ENCODE data around the gene OSBPL3. TPM values are rescaled to one million over a fixed set of nuclear protein-coding genes. Genes with fewer than 3 reads are reported as not detected.

Gene OSBPL3
- total RNA-seq, 1 experiment from 2014 or later, result 9.2 TPM

DNA sequence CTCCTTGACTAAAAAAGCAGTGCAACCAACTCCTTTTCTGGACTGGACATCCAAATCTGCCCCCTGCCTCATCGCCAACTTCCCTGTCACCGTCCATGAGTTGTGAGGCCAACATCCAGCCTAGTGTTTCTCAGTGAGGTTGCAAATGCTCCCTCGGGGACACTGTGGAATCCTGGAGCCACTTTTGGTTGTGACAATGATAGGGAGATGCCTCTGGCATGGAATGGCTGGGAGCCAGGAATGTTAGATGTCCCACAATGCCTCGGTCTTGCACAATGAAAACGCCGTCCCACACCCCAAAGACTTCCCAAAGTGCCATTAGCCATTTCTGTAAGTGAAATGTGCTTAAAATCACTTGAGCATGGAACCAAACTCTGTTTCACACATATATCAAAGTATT, 105.2 kb downstream of the OSBPL3 start:
- POLR2A ChIA-PET, result no interaction called here
- in situ Hi-C loops (cut with HindIII; ENCODE audit: low pct_unique_long_range_greater_than_20kb, low sequenced_read_pairs) (no loop called here), intact Hi-C loops (cut with micrococcal nuclease; ENCODE audit: unreplicated experiment) (no loop called here)
- DNase-seq (ENCODE audit: low read depth, low spot score), result no peak
- H3K36me3 ChIP-seq (ENCODE audit: control insufficient read depth, insufficient read depth, low read length), result no peaks in the 10 kb centered on the region
- no TSS peak for BruUV-seq (replicated peaks)
- no peaks in the 10 kb centered on the region for H3K9me3 ChIP-seq (ENCODE audit: control insufficient read depth, insufficient read depth, low read depth, low read length)
- CTCF ChIA-PET, result no interaction called here
- H3K27ac ChIP-seq (ENCODE audit: low read length), result no peak overlapping the region
- ATAC-seq, result no peak
- H3K27me3 ChIP-seq (ENCODE audit: control insufficient read depth, insufficient read depth, low read length), result no peaks in the 10 kb centered on the region
- H3K4me1 ChIP-seq (ENCODE audit: control insufficient read depth, insufficient read depth, low read length), result no peaks in the 10 kb centered on the region
- no peak for TF ChIP-seq POLR2AphosphoS5 (IDR thresholded peaks at IDR 0.05; ENCODE audit: low read depth, low read length)
- no peak for TF ChIP-seq TCF7L2 (IDR thresholded peaks at IDR 0.05; ENCODE audit: low read depth, low read length)
- no peak for TF ChIP-seq SIN3A (IDR thresholded peaks at IDR 0.05; ENCODE audit: borderline replicate concordance, insufficient read depth, low read depth, low read length)
- TF ChIP-seq, protein P1, sequence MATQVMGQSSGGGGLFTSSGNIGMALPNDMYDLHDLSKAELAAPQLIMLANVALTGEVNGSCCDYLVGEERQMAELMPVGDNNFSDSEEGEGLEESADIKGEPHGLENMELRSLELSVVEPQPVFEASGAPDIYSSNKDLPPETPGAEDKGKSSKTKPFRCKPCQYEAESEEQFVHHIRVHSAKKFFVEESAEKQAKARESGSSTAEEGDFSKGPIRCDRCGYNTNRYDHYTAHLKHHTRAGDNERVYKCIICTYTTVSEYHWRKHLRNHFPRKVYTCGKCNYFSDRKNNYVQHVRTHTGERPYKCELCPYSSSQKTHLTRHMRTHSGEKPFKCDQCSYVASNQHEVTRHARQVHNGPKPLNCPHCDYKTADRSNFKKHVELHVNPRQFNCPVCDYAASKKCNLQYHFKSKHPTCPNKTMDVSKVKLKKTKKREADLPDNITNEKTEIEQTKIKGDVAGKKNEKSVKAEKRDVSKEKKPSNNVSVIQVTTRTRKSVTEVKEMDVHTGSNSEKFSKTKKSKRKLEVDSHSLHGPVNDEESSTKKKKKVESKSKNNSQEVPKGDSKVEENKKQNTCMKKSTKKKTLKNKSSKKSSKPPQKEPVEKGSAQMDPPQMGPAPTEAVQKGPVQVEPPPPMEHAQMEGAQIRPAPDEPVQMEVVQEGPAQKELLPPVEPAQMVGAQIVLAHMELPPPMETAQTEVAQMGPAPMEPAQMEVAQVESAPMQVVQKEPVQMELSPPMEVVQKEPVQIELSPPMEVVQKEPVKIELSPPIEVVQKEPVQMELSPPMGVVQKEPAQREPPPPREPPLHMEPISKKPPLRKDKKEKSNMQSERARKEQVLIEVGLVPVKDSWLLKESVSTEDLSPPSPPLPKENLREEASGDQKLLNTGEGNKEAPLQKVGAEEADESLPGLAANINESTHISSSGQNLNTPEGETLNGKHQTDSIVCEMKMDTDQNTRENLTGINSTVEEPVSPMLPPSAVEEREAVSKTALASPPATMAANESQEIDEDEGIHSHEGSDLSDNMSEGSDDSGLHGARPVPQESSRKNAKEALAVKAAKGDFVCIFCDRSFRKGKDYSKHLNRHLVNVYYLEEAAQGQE (IDR thresholded peaks at IDR 0.05; ENCODE audit: insufficient read depth in 1 of 2, low read depth in 2 of 2, low read length in 1 of 2), result no peak
- TF ChIP-seq, protein P2, sequence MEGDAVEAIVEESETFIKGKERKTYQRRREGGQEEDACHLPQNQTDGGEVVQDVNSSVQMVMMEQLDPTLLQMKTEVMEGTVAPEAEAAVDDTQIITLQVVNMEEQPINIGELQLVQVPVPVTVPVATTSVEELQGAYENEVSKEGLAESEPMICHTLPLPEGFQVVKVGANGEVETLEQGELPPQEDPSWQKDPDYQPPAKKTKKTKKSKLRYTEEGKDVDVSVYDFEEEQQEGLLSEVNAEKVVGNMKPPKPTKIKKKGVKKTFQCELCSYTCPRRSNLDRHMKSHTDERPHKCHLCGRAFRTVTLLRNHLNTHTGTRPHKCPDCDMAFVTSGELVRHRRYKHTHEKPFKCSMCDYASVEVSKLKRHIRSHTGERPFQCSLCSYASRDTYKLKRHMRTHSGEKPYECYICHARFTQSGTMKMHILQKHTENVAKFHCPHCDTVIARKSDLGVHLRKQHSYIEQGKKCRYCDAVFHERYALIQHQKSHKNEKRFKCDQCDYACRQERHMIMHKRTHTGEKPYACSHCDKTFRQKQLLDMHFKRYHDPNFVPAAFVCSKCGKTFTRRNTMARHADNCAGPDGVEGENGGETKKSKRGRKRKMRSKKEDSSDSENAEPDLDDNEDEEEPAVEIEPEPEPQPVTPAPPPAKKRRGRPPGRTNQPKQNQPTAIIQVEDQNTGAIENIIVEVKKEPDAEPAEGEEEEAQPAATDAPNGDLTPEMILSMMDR (IDR thresholded peaks at IDR 0.05), result no peak
- H3K4me3 ChIP-seq (ENCODE audit: low read depth in 2 of 2, low read length in 2 of 2), result no peak overlapping the region

DNA sequence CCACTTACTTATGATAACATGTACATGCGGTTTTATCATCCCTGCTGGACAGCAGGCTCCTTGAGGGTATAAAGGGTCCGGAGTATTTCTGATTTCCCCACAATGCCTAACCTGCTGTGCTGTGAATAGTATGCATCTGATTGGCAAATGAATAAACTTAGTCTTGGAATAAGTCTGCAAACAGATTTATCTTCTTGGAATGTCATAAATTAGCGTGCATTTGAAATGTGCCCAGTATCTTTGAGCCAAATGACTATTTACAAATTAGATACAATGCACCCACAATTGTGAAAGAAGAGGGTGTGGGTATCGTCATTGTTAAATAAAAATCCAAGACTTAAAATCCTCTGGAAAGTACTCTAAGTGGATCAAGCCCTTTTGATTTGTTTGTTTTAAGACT, 106.0 kb downstream of the OSBPL3 start:
- intact Hi-C loops (cut with micrococcal nuclease; ENCODE audit: unreplicated experiment), result no loop called here
- CTCF ChIA-PET, result interaction anchor here (0.7 kb wide), 1 partner anchor 53 kb away, joined by 3 read pairs; no protein-coding TSS in a partner anchor
- Histone ChIP-seq H3K4me1 (ENCODE audit: control insufficient read depth, insufficient read depth, low read length) (no peaks in the 10 kb centered on the region), H3K36me3 (ENCODE audit: control insufficient read depth, insufficient read depth, low read length) (no peaks in the 10 kb centered on the region), H3K27ac (ENCODE audit: low read length) (no peak overlapping the region), H3K9me3 (ENCODE audit: control insufficient read depth, insufficient read depth, low read depth, low read length) (no peaks in the 10 kb centered on the region), H3K27me3 (ENCODE audit: control insufficient read depth, insufficient read depth, low read length) (no peaks in the 10 kb centered on the region), H3K4me3 (ENCODE audit: low read depth in 2 of 2, low read length in 2 of 2) (no peak overlapping the region)
- in situ Hi-C loops (cut with HindIII; ENCODE audit: low pct_unique_long_range_greater_than_20kb, low sequenced_read_pairs), result no loop called here
- POLR2A ChIA-PET, result no interaction called here
- BruUV-seq (replicated peaks), result no TSS peak
- ATAC-seq (no peak), DNase-seq (ENCODE audit: low read depth, low spot score) (no peak)
- TF ChIP-seq POLR2AphosphoS5 (IDR thresholded peaks at IDR 0.05; ENCODE audit: low read depth, low read length) (no peak), TCF7L2 (IDR thresholded peaks at IDR 0.05; ENCODE audit: low read depth, low read length) (no peak), SIN3A (IDR thresholded peaks at IDR 0.05; ENCODE audit: borderline replicate concordance, insufficient read depth, low read depth, low read length) (no peak)
- TF ChIP-seq, protein P2 (IDR thresholded peaks at IDR 0.05), result no peak
- TF ChIP-seq, protein P1 (IDR thresholded peaks at IDR 0.05; ENCODE audit: insufficient read depth in 1 of 2, low read depth in 2 of 2, low read length in 1 of 2), result no peak

Data from Panc1 (cell line).